GM19463 (cell line): ENCODE results near the gene AGTPBP1.

Source experiments
- ATAC-seq: cut with Tn5 transposase; IDR thresholded peaks from one replicate; pipeline ENCODE4 v1.9.1; 2021; ENCODE audit warnings: mild to moderate bottlenecking, moderate library complexity; ENCODE audit not compliant: unreplicated experiment

The AGTPBP1 gene

GRCh38 chr9:85502815-85503655, 238.7 kb downstream of the AGTPBP1 start:
- ATAC-seq, result no peak

GRCh38 chr9:85501882-85502281, 239.9 kb downstream of the AGTPBP1 start:
- ATAC-seq, result no peak

DNA sequence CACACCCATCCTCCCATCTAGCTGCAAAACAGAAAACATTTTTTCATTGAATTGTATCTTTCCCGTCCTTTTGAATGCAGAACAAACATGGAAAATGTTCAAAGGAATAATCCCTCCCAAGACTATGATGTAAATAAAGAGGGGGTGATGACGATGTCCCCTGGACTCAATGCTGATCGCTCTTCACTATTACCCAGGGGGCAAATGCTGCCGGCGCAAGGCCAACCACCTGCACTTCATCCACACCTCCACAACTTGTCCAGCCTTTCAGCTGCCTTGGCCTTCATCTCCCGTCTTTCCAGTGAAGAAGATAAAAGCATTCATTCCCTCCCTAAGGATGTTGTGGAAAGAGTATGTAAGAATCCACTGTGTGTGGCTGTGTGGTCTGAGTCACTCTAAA, 240.3 kb downstream of the AGTPBP1 start:
- ATAC-seq, result no peak
